Effector memory CD8-positive, alpha-beta T cell (primary cell): ENCODE results near the gene NKAIN2.
"Not testable (repeated sequence)": the region's sequence is repeated elsewhere in the genome, so short reads cannot be mapped to it uniquely, and the experiment has no call there.

Experiments used
- ATAC-seq: fragments of 150-1000 bp; cut with Tn5 transposase; replicated peaks from 2 replicates; pipeline ENCODE4 v1.10.0; 2021; ENCODE audit warnings: mild to moderate bottlenecking, moderate library complexity
- DNase-seq, 3 experiments: peaks; one replicate each; pipeline ENCODE4 v3.0.0; 2021
- H3K27ac Mint-ChIP-seq, 2 donors: one replicate each; pipeline ENCODE4 v1.8.0; 2022; ENCODE audit warnings: mild to moderate bottlenecking in 2 of 2, mixed read lengths in 2 of 2, moderate library complexity in 2 of 2
- H3K27me3 Mint-ChIP-seq, 2 donors: one replicate each; pipeline ENCODE4 v1.8.0; 2022; ENCODE audit warnings: mixed read lengths in 2 of 2
- H3K36me3 Mint-ChIP-seq: one replicate; pipeline ENCODE4 v1.8.0; 2022; ENCODE audit warnings: mild to moderate bottlenecking, moderate library complexity, mixed read lengths; ENCODE audit not compliant: insufficient read depth
- H3K4me1 Mint-ChIP-seq, 2 donors: one replicate each; pipeline ENCODE4 v1.8.0; 2022; ENCODE audit warnings: low read depth in 2 of 2, mixed read lengths in 2 of 2
- H3K4me3 Mint-ChIP-seq, 2 donors: one replicate each; pipeline ENCODE4 v1.8.0; 2022; ENCODE audit warnings: mild to moderate bottlenecking in 2 of 2, mixed read lengths in 2 of 2, moderate library complexity in 2 of 2
- H3K9me3 Mint-ChIP-seq, 2 donors: one replicate each; pipeline ENCODE4 v1.8.0; 2022; ENCODE audit warnings: mixed read lengths in 2 of 2

NKAIN2 gene

GRCh38 chr6:124223611-124224345, 420.1 kb downstream of the NKAIN2 start:
- DNase-seq (no peak), ATAC-seq (no peak)
- H3K4me1 Mint-ChIP-seq: no peaks in the 10 kb centered on the region
- peaks cover 8 to 20% of the 10 kb centered on the region in 2 donors for H3K9me3 Mint-ChIP-seq
- no peak overlapping the region for H3K4me3 Mint-ChIP-seq
- no peaks in the 10 kb centered on the region for H3K27me3 Mint-ChIP-seq
- H3K36me3 Mint-ChIP-seq: no peaks in the 10 kb centered on the region
- no peak overlapping the region for H3K27ac Mint-ChIP-seq

- Mint-ChIP-seq H3K4me1 (no peaks in the 10 kb centered on the region), H3K9me3 (peaks cover 11 to 36% of the 10 kb centered on the region in 2 donors), H3K27ac (no peak overlapping the region), H3K27me3 (no peaks in the 10 kb centered on the region), H3K4me3 (no peak overlapping the region), H3K36me3 (no peaks in the 10 kb centered on the region)
- ATAC-seq (no peak), DNase-seq (no peak)
Measured at GRCh38 chr6:124226396-124226795, 422.7 kb downstream of the NKAIN2 start.

- Mint-ChIP-seq H3K36me3 (no peaks in the 10 kb centered on the region), H3K4me3 (no peak overlapping the region), H3K4me1 (no peaks in the 10 kb centered on the region), H3K9me3 (peaks cover 9 to 21% of the 10 kb centered on the region in 2 donors), H3K27me3 (no peaks in the 10 kb centered on the region), H3K27ac (no peak overlapping the region)
- DNase-seq (no peak), ATAC-seq (no peak)
Measured at GRCh38 chr6:124233221-124233620, 429.6 kb downstream of the NKAIN2 start.

- H3K4me3 Mint-ChIP-seq: no peak overlapping the region
- H3K9me3 Mint-ChIP-seq: peaks cover 9% of the 10 kb centered on the region in 2 donors
- no peaks in the 10 kb centered on the region for H3K36me3 Mint-ChIP-seq
- no peak overlapping the region for H3K27ac Mint-ChIP-seq
- no peaks in the 10 kb centered on the region for H3K4me1 Mint-ChIP-seq
- ATAC-seq (no peak), DNase-seq (no peak)
- H3K27me3 Mint-ChIP-seq: no peaks in the 10 kb centered on the region
Measured at GRCh38 chr6:124234801-124235200, 431.1 kb downstream of the NKAIN2 start.

- no peaks in the 10 kb centered on the region for H3K36me3 Mint-ChIP-seq
- ATAC-seq (no peak), DNase-seq (no peak)
- H3K9me3 Mint-ChIP-seq: peaks cover 0 to 7% of the 10 kb centered on the region in 2 donors
- H3K4me3 Mint-ChIP-seq: no peak overlapping the region
- no peak overlapping the region for H3K27ac Mint-ChIP-seq
- H3K27me3 Mint-ChIP-seq: no peaks in the 10 kb centered on the region
- H3K4me1 Mint-ChIP-seq: no peaks in the 10 kb centered on the region
Measured at GRCh38 chr6:124237911-124238310, 434.2 kb downstream of the NKAIN2 start.

- not testable (repeated sequence) for H3K9me3 Mint-ChIP-seq, H3K36me3 Mint-ChIP-seq, H3K4me1 Mint-ChIP-seq, ATAC-seq, H3K27ac Mint-ChIP-seq, H3K4me3 Mint-ChIP-seq, H3K27me3 Mint-ChIP-seq, DNase-seq
Measured at GRCh38 chr6:124238408-124238807, 434.7 kb downstream of the NKAIN2 start.

- no peak overlapping the region for H3K4me3 Mint-ChIP-seq
- ATAC-seq (no peak), DNase-seq (no peak)
- no peak overlapping the region for H3K27ac Mint-ChIP-seq
- H3K9me3 Mint-ChIP-seq: peaks cover 0 to 1% of the 10 kb centered on the region in 2 donors
- H3K27me3 Mint-ChIP-seq: no peaks in the 10 kb centered on the region
- no peaks in the 10 kb centered on the region for H3K4me1 Mint-ChIP-seq
- peaks cover 2% of the 10 kb centered on the region for H3K36me3 Mint-ChIP-seq
Measured at GRCh38 chr6:124254941-124255685, 451.4 kb downstream of the NKAIN2 start.

- H3K27ac Mint-ChIP-seq: no peak overlapping the region
- H3K9me3 Mint-ChIP-seq: peaks cover 0 to 3% of the 10 kb centered on the region in 2 donors
- H3K27me3 Mint-ChIP-seq: no peaks in the 10 kb centered on the region
- H3K4me1 Mint-ChIP-seq: no peaks in the 10 kb centered on the region
- ATAC-seq (no peak), DNase-seq (no peak)
- H3K4me3 Mint-ChIP-seq: no peak overlapping the region
- H3K36me3 Mint-ChIP-seq: peaks cover 2% of the 10 kb centered on the region
Measured at GRCh38 chr6:124260337-124260736, 456.7 kb downstream of the NKAIN2 start.

- DNase-seq (no peak), ATAC-seq (no peak)
- no peak overlapping the region for H3K4me3 Mint-ChIP-seq
- no peak overlapping the region for H3K27ac Mint-ChIP-seq
- H3K36me3 Mint-ChIP-seq: no peaks in the 10 kb centered on the region
- peaks cover 8 to 20% of the 10 kb centered on the region in 2 donors for H3K9me3 Mint-ChIP-seq
- no peaks in the 10 kb centered on the region for H3K27me3 Mint-ChIP-seq
- no peaks in the 10 kb centered on the region for H3K4me1 Mint-ChIP-seq
Measured at GRCh38 chr6:124269733-124270132, 466.1 kb downstream of the NKAIN2 start.

GRCh38 chr6:124273701-124274100, 470.0 kb downstream of the NKAIN2 start:
- no peak for DNase-seq
- no peak for ATAC-seq
- no peak overlapping the region for H3K27ac Mint-ChIP-seq
- no peaks in the 10 kb centered on the region for H3K4me1 Mint-ChIP-seq
- peaks cover 12 to 20% of the 10 kb centered on the region in 2 donors for H3K9me3 Mint-ChIP-seq
- no peaks in the 10 kb centered on the region for H3K27me3 Mint-ChIP-seq
- no peaks in the 10 kb centered on the region for H3K36me3 Mint-ChIP-seq
- no peak overlapping the region for H3K4me3 Mint-ChIP-seq

- no peak overlapping the region for H3K27ac Mint-ChIP-seq
- DNase-seq (no peak), ATAC-seq (no peak)
- no peaks in the 10 kb centered on the region for H3K36me3 Mint-ChIP-seq
- H3K9me3 Mint-ChIP-seq: peaks cover 5 to 13% of the 10 kb centered on the region in 2 donors
- H3K27me3 Mint-ChIP-seq: no peaks in the 10 kb centered on the region
- H3K4me1 Mint-ChIP-seq: no peaks in the 10 kb centered on the region
- H3K4me3 Mint-ChIP-seq: no peak overlapping the region
Measured at GRCh38 chr6:124282541-124282940, 478.9 kb downstream of the NKAIN2 start.

GRCh38 chr6:124283486-124283885, 479.8 kb downstream of the NKAIN2 start:
- DNase-seq (no peak), ATAC-seq (no peak)
- H3K27ac Mint-ChIP-seq: no peak overlapping the region
- H3K36me3 Mint-ChIP-seq: no peaks in the 10 kb centered on the region
- no peaks in the 10 kb centered on the region for H3K27me3 Mint-ChIP-seq
- no peak overlapping the region for H3K4me3 Mint-ChIP-seq
- H3K9me3 Mint-ChIP-seq: peaks cover 7 to 13% of the 10 kb centered on the region in 2 donors
- H3K4me1 Mint-ChIP-seq: no peaks in the 10 kb centered on the region

GRCh38 chr6:124285146-124285545, 481.5 kb downstream of the NKAIN2 start:
- H3K36me3 Mint-ChIP-seq: no peaks in the 10 kb centered on the region
- no peak for DNase-seq
- H3K9me3 Mint-ChIP-seq: peaks cover 7 to 13% of the 10 kb centered on the region in 2 donors
- H3K4me3 Mint-ChIP-seq: no peak overlapping the region
- no peaks in the 10 kb centered on the region for H3K4me1 Mint-ChIP-seq
- H3K27ac Mint-ChIP-seq: no peak overlapping the region
- ATAC-seq: no peak
- H3K27me3 Mint-ChIP-seq: no peaks in the 10 kb centered on the region

- H3K36me3 Mint-ChIP-seq: peaks cover 3% of the 10 kb centered on the region
- no peak overlapping the region for H3K27ac Mint-ChIP-seq
- ATAC-seq: no peak
- no peaks in the 10 kb centered on the region for H3K27me3 Mint-ChIP-seq
- no peak for DNase-seq
- H3K4me1 Mint-ChIP-seq: no peaks in the 10 kb centered on the region
- no peak overlapping the region for H3K4me3 Mint-ChIP-seq
- H3K9me3 Mint-ChIP-seq: peaks cover 2 to 8% of the 10 kb centered on the region in 2 donors
Measured at GRCh38 chr6:124294574-124295200, 491.0 kb downstream of the NKAIN2 start.
